GM19324 (cell line): ENCODE results near the gene HES6.

ENCODE experiments used
- ATAC-seq: cut with Tn5 transposase; IDR thresholded peaks from one replicate; pipeline ENCODE4 v1.9.1; 2021; ENCODE audit warnings: mild to moderate bottlenecking, moderate library complexity; ENCODE audit not compliant: unreplicated experiment, low FRiP score

The HES6 gene, protein sequence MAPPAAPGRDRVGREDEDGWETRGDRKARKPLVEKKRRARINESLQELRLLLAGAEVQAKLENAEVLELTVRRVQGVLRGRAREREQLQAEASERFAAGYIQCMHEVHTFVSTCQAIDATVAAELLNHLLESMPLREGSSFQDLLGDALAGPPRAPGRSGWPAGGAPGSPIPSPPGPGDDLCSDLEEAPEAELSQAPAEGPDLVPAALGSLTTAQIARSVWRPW

GRCh38 chr2:238239863-238240756 lies at the start of gene HES6:
HES6 (minus strand) TSS chr2:238240038; CDS start chr2:238239905, 133 bp downstream.
- ATAC-seq: peak; percentile 88

DNA sequence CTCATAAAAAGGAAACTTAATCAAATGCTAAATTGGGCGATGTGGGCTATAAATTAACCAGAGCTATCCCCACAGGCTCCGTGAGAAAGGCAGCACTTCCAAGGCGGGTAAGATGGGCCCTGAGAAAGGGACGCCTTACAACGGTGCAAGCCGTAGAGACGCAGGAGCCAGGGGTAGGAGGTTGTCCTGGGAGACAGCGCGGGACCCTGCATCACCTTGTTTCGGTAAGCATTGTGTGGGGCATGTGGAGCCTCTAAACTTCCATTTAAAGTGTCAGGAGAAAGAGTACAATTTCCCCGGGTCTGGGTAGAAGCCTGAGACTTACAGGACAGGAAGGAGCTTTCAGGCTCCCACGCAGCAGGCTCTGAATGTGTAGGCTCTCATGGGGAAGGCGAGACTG lies 49.7 kb upstream of the HES6 start:
- no peak for ATAC-seq

DNA sequence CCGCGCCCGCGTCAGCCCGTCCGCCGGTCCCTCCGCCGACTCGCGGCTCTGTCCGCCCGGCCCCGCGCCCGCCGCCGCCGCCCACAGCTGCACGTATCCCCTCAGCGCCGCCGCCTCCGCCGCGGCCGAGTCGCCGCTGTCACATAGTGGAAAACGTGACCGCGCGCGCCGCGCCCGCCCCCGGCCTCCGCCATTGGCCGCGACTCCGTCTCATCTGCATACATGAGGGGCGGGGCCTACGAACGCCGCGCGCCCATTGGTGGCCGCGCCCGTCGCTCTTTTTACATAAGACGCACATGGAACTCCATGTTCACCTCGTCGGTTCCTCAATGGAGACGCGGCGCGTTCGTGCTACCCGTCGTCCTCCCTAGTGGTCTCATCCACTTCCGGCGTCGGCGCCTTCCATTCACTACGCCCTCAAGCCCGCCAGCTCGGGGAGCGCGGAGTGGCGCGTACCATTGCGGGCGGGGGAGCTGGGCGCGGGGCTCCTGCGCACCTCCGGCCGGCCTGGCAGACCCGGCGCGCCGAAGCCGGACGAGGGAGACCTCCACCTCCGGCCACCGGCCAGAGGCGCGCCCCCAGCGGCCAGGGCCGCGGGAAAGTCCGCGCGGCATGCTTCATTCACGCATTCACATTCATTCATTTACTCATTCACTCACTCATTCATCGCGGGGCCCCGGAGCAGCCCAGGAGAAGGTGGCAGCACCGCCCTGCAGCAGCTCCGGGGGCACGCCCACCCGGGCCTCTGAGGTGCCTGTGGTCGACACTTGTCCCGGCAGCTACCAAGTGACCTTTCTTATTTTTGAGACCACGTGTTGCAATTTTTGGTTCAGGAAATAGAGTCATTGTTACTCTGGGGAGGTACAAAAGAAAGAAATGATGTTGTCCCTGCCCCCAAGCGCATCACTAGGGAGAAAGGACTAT lies 49.1 kb upstream of the HES6 start:
- ATAC-seq: peak; percentile 95

DNA sequence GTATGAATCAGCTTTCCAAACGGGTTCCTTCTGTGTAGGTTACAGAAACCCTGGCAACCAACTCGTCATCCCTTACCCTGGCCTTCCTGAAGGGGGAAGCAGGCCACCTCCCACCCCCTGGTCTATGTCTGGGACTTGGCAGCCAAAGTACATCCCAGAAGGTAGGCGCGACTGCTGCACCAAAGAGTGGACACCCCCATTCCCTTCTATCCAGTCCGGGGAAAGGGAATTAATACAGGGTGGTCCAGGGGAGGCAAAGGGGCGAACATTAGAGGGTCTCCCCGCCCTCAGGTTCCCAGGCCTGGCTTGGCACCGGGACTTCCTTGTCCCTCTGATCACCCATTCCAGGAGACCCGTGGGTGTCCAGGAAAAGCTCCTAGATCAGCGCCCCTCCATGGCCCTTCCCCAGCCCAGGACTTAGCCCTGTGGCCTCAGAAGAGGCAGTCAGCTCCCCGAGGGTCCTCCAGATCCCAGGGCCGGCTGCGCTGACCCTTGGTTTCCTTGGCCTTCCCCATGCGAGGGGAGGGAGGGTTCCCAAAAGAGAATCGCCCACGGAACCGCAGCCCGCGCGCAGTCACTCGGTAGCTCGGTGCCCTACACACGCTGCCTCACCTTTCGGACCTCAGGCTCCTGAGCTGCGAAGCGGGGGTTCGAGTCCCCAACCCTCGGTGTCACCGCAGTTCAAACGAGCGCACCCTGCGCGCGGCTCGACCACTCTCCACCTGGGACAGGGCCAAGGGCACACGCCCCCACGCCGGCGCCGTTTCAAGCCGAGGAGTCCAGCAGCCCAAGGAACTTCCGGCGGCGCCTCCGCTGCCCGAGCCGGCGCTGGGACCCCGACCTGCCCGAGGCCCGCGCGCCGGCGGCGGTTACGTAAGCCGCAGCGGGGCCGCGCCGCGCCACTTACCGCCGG lies 48.2 kb upstream of the HES6 start, which contains the start of gene PER2:
Gene PER2, minus strand, starts transcription at position 874 of the 913 bp plus-strand sequence. CDS start 10,674 bp downstream, outside the sequence.
- peak; percentile 39 for ATAC-seq

- ATAC-seq: no peak
Observed at GRCh38 chr2:238286987-238287736, 47.3 kb upstream of the HES6 start.

- no peak for ATAC-seq
Observed at GRCh38 chr2:238286551-238286950, 46.7 kb upstream of the HES6 start.

DNA sequence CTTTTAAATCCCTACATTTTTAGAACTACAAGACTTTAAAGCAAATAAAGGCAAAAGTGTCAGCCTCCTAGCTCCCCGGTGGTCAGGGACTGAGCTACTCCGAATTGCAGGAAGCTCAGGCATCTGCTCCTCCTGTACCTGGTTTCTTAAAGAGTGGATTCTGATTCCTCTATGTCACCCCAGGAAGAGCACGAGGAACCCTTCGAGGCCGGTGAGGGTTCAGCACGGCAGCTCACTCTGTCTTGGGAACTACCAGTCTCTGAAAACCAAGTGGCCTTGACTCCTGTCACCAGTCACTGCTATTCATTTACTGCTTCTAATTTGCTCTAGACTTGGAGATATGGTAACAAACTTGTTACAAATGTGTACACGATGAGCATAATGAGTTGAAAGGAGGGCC lies 46.3 kb upstream of the HES6 start:
- no peak for ATAC-seq

DNA sequence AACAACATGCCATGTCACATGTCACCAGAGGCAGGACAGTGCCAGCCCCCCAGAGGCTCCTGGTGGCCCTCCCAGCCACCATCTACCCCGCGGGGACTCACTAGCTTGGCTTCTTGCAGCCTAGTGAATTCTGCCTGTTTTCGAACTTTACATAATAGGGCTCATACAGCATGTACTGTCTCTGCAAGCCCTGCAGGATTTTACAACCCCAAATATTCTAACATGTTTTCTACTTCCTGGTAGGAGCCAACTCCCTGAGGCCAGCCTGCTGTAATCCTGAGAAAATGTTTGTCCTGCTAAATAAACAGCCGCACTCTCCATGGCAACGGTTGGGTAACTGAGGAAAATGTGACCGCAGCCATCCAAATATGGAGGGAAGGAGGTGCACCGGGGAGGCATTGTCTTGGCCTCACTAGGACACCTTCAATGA lies 45.8 kb upstream of the HES6 start:
- no peak for ATAC-seq

DNA sequence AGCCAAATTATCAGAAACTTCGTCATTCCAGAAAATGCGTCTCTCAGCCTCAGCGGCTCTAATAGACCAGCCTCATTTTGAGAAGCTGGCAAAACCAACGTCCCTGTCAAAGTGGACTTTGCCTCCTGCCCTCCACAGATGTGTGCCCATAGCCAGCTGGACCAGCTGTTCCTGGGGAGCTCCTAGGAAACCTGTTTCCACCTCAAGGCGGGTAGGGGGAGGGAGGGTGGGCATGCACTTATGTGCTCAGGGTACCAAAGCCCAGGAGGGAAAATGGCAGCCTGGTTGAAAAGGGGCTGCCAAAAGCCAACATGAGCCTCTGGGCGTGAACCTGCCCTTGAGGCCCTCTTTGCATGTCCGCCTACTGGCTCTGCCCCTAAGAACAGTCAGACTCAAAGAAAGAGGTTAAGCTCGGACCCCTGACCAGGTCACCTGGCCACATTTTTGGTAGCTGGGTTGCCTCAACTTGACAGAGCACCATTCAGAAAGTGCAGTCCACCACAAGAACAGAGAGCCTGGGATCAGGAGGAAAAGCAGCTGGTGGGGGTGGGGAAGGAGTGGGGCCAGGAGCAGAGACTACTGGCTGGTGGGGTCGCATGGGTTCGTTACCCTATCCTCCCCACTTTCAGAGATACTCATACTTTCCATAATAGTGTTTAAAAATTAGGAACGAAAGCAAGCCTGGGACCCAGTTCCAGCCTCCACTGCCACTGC lies 45.1 kb upstream of the HES6 start:
- no peak for ATAC-seq

DNA sequence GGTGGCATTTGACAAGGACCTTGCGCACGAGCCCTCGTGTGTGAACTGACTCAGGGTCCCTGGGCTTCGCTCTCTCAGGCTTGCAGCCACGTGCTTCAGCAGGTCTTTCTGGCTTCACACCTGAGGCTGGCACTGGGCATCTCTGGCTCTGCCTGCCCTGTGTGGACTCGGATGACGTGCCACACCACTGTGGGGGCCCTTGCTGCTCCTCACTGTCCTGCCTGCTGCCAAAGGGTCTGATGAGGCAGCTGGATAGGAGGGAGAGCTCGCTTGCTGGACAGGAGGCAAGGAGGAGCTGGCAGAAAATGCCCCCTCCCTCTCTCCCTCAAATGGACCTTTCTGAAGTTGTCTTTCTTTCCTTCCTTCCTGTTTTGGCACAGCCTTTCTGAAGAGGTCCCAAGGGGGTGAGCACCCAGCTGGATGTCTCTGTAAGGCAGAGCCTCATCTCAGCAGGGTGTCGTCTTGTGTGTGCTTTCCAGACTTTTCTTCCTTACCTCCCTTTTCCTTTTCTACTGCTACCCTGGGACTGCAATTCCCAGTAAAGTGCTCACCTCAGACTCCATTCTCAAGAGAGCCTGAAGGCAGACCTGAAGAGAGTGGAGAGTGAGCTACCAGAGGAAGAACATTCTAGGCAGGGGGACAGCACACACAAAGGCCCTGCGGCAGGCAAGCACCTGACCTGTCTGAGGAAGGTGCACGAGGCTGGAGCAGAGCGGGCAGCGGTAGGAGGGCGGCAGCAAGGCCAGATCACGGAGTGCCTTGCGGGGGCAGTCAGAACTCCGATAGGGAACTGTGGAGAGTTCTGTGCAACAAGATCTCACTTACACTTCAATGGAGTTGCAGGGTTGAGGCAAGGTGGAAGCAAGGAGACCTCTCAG lies 43.3 kb upstream of the HES6 start:
- ATAC-seq: no peak

GRCh38 chr2:238281826-238282480 lies 42.1 kb upstream of the HES6 start:
- no peak for ATAC-seq

DNA sequence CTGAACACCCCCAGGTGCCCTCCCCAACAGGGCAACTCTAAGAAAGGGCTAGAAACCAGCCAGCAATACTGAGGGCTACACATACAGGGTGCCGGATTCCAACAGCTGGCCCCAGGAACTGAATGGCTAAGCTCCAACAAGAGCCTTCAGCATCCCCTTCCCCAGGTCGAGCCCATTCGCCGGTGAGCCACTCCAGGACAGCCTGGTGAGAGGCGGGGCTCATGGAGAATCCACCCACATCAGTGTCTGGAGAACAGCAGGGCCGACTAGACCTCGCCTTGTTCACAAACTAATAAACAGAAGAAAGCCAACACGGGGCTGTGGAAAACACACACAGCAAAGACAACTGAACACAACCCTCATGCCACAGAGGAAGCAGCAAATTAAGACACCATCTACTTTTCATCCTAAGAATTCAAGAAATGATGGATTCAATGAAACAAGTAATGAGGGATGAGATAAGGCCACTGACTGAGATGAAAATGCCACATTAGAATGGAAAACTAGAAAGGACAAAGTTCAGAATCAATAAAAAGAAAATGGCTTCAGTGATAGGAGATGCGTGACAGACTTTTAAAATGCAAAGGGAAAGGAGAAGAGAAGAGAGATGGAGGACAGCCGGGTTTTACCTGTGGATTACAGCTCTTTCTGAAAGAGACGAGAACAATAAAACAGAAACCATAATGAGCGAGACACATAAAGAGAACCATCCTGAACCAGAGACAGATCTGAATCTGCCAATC lies 40.4 kb upstream of the HES6 start:
- no peak for ATAC-seq

DNA sequence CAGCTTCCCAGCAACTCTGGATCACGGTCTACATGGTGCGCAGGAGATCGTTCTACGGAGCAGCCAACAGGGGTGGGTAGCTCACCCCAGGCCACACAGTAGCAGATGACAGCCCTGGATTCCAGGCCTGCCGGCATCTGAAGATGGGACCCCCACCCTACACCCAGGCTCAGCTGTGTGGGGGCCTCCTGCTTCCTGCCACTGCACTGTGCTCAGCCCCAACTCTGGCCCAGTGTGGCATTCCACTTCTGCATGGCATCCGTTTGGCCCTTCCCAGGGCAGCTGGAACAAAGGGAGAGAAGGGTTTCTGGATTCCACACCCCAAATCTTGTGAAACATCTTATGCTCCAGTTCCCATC lies 39.5 kb upstream of the HES6 start:
- ATAC-seq: no peak

DNA sequence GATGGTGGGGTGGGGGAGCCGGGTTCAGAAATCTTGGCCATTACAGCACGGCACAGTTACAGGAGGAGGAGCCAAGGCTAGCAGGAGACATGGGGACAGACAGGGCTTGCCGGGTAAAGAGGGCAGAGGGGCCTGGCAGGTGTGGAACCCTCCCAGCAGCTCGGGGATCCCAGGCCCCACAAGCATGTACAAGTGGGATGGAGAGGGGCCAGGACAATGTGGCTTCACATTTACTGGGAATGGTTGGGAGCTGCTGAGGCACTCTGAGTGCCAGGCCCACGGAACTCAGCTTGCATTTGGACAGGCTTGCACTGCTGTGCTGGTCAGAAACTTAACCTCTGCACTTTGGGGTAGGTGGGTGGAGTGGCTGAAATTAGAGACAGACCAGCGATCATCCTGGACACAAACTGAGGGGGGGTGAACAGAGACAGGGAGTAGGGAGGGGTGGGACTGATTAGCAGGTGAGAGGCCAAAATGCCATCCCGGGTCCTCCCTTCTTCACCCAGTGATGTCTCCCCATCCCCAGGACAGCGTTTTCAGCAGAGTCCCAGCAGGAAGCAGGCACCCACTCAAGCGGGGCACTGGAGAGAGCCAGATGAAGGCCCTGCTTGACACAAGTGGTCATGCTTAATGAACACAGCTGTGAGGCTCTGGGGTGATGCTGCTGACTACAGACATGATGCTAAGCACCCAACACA lies 38.9 kb upstream of the HES6 start:
- no peak for ATAC-seq

DNA sequence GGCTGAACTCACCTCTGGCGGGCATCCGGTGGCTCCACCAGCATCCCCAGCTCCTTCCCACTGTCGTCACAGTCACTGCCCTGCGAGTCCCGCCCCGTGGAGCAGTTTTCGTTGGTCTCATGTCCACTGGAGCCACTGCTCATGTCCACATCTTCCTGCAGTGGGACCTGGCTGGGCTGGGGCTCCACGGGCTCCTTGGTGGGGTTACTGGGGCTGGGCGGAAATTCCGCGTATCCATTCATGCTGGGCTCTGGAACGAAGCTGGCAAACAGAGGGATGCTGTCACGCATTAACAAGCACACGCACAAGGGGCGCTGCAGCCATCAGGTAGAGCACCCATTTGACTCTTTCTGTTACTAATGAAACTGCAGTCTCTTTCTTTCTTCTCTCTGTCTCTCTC lies 37.9 kb upstream of the HES6 start:
- no peak for ATAC-seq
